ENCODE measurements around the gene PAPOLB. TPM values are rescaled to one million over a fixed set of nuclear protein-coding genes. Genes with fewer than 3 reads are reported as not detected.

PAPOLB gene
- total RNA-seq, 1 experiment from 2014 or later, result 0.07 TPM

DNA sequence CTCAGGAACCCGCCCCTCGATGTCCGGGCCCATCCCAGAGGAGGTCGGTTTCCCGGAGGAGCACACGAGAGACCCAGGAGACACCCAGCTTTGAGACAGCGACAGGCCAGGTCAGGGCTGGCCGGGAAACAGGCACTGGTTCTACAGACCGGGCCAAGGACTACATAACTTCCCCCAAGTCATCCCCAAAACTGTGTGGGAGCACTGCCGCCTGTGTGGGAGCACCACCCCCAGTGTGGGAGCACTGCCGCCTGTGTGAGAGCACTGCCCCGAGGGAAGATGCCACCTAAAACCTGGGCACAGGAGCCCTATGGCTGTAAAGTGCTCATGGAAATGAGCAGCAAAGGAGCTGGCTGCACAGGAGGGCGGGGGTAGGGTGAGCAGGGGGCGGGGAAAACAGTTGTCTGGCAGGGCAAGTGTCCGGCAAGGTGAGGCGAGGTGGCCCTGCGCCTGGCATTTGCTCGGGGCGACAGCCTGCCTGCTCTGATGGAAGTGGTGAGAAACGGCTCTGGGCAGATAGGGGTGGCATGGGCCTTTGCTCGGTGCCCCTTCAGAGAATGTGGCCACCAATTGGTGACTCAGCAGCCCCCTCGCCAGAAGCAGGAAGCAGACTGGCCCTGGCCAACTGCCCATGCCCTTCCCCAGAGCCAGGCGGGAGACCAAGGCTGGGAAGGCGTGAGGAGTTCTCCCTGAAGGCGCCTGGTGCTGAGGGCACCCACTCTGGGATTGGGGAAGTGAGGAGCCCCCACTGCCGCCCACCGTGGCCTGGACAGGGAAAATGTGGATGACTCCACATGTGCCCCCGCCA, 26.2 kb downstream of the PAPOLB start:
- DNase-seq, result no peak
- intact Hi-C loops (cut with micrococcal nuclease; ENCODE audit: unreplicated experiment), result no loop called here
- Mint-ChIP-seq H3K4me1 (ENCODE audit: low read depth, unreplicated experiment) (no peaks in the 10 kb centered on the region), H3K4me3 (ENCODE audit: low read depth, unreplicated experiment) (no peak overlapping the region), H3K27ac (ENCODE audit: unreplicated experiment) (no peak overlapping the region), H3K36me3 (ENCODE audit: insufficient read depth, unreplicated experiment) (no peaks in the 10 kb centered on the region), H3K27me3 (ENCODE audit: unreplicated experiment) (peaks cover 27% of the 10 kb centered on the region), H3K9me3 (ENCODE audit: low read depth, unreplicated experiment) (no peaks in the 10 kb centered on the region)
- no TSS peak for BruUV-seq (replicated peaks)
- CTCF ChIA-PET, result no interaction called here
- TF ChIP-seq, protein P1, sequence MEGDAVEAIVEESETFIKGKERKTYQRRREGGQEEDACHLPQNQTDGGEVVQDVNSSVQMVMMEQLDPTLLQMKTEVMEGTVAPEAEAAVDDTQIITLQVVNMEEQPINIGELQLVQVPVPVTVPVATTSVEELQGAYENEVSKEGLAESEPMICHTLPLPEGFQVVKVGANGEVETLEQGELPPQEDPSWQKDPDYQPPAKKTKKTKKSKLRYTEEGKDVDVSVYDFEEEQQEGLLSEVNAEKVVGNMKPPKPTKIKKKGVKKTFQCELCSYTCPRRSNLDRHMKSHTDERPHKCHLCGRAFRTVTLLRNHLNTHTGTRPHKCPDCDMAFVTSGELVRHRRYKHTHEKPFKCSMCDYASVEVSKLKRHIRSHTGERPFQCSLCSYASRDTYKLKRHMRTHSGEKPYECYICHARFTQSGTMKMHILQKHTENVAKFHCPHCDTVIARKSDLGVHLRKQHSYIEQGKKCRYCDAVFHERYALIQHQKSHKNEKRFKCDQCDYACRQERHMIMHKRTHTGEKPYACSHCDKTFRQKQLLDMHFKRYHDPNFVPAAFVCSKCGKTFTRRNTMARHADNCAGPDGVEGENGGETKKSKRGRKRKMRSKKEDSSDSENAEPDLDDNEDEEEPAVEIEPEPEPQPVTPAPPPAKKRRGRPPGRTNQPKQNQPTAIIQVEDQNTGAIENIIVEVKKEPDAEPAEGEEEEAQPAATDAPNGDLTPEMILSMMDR (IDR thresholded peaks at IDR 0.05; ENCODE audit: unreplicated experiment), result no peak

DNA sequence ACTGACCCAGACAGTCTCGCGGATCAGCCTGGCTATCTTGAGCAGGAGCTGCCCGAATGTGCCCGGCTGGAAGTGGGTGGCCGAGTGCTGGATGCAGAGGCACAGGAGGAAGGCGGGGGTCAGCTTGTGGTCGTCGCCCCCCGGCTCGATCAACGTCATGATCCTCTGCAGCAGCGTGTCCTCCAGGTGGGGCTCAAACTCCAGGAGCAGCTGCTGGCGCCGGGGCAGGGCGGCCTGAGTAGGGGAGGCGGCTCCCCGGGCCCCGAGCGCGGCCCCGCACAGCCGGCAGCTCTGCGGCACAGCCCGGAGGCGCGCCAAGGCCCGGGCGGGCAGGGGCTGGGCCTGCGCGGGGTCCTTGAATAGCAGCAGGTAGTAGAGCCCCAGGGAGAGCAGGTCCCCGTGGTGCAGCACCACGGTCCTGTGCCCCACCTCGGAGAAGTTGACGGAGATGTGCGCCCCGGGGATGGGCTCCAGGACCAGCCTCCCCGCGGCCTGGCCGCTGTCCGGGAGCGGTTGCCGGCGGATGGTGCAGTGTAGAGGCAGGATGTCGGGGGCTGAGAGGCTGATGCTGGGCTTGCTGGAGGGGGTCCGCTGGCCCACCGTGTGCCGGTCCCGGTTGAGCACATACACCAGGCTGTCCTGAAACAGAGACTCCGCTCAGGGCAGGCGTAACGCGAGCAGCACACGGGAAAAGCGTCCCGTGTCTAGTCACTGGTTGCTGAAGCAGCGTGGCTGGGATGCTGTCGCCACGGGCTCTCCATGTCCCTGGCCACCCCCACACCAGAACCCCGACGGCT, 27.0 kb downstream of the PAPOLB start:
- CTCF ChIA-PET, result no interaction called here
- intact Hi-C loops (cut with micrococcal nuclease; ENCODE audit: unreplicated experiment), result no loop called here
- TF ChIP-seq, protein P1 (IDR thresholded peaks at IDR 0.05; ENCODE audit: unreplicated experiment), result no peak
- peaks cover 28% of the 10 kb centered on the region for H3K27me3 Mint-ChIP-seq (ENCODE audit: unreplicated experiment)
- DNase-seq, result no peak
- no peaks in the 10 kb centered on the region for H3K4me1 Mint-ChIP-seq (ENCODE audit: low read depth, unreplicated experiment)
- H3K9me3 Mint-ChIP-seq (ENCODE audit: low read depth, unreplicated experiment), result no peaks in the 10 kb centered on the region
- no peak overlapping the region for H3K4me3 Mint-ChIP-seq (ENCODE audit: low read depth, unreplicated experiment)
- H3K36me3 Mint-ChIP-seq (ENCODE audit: insufficient read depth, unreplicated experiment), result no peaks in the 10 kb centered on the region
- no TSS peak for BruUV-seq (replicated peaks)
- no peak overlapping the region for H3K27ac Mint-ChIP-seq (ENCODE audit: unreplicated experiment)

DNA sequence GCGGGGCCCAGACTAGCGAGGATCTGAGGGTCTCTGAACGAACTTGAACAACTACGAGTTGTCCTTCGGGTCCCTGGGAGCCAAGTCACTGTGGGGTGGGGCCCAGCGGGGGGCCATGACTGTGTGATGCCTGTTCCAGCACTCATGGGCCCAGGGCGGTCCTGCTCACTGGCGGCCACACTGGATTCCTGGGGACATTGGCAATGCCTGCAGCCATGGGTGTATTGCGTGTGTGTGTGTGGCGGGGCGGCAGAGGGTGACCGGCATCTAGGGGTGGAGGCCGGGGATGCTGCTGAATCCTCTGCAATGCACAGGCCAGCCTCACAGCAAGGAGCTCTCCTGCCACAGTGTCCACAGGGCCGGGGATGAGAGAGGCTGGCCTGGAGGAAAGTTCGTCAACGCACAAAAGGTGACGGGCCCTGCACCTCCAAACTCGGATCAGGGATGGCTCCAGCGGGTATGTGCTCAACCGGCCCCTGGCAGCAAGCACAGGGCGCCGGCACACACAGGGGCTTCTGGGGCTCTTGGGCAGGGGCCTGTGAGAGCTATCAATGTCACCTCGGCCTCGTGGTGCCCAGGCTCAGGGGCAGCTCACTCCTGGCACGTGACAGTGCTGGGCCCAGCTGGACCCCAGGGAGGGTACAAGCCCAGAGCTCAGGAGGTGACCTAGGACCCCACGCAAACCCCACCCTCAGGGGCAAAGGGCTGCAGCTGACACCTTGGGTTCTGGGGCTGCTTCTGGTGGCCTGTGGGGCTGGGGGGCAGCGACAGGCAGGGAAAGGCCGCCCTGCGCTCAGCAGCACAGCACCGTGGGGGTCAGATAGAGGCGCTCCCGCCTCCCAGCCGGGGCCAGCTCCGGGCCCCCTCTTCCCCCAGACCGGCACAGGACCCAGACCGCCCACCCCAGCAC, 27.9 kb downstream of the PAPOLB start:
- no peak for DNase-seq
- intact Hi-C loops (cut with micrococcal nuclease; ENCODE audit: unreplicated experiment), result no loop called here
- no peaks in the 10 kb centered on the region for H3K36me3 Mint-ChIP-seq (ENCODE audit: insufficient read depth, unreplicated experiment)
- H3K27me3 Mint-ChIP-seq (ENCODE audit: unreplicated experiment), result peaks cover 30% of the 10 kb centered on the region
- H3K27ac Mint-ChIP-seq (ENCODE audit: unreplicated experiment), result no peak overlapping the region
- no peaks in the 10 kb centered on the region for H3K9me3 Mint-ChIP-seq (ENCODE audit: low read depth, unreplicated experiment)
- no TSS peak for BruUV-seq (replicated peaks)
- no peak overlapping the region for H3K4me3 Mint-ChIP-seq (ENCODE audit: low read depth, unreplicated experiment)
- CTCF ChIA-PET, result interaction anchor here (0.8 kb wide), 1 partner anchor 59 kb away, joined by 4 read pairs; no protein-coding TSS in a partner anchor
- TF ChIP-seq, protein P1 (IDR thresholded peaks at IDR 0.05; ENCODE audit: unreplicated experiment), result no peak
- no peaks in the 10 kb centered on the region for H3K4me1 Mint-ChIP-seq (ENCODE audit: low read depth, unreplicated experiment)

- peaks cover 37% of the 10 kb centered on the region for H3K27me3 Mint-ChIP-seq (ENCODE audit: unreplicated experiment)
- H3K4me1 Mint-ChIP-seq (ENCODE audit: low read depth, unreplicated experiment), result no peaks in the 10 kb centered on the region
- CTCF ChIA-PET, result interaction anchor here (0.8 kb wide), 1 partner anchor 58 kb away, joined by 4 read pairs; no protein-coding TSS in a partner anchor
- BruUV-seq (replicated peaks), result no TSS peak
- no peak for DNase-seq
- no peak overlapping the region for H3K4me3 Mint-ChIP-seq (ENCODE audit: low read depth, unreplicated experiment)
- H3K9me3 Mint-ChIP-seq (ENCODE audit: low read depth, unreplicated experiment), result no peaks in the 10 kb centered on the region
- H3K27ac Mint-ChIP-seq (ENCODE audit: unreplicated experiment), result no peak overlapping the region
- H3K36me3 Mint-ChIP-seq (ENCODE audit: insufficient read depth, unreplicated experiment), result no peaks in the 10 kb centered on the region
- TF ChIP-seq, protein P1 (IDR thresholded peaks at IDR 0.05; ENCODE audit: unreplicated experiment), result no peak
- intact Hi-C loops (cut with micrococcal nuclease; ENCODE audit: unreplicated experiment), result no loop called here
Measured at GRCh38 chr7:4833176-4833575, 28.7 kb downstream of the PAPOLB start.

All from Calu3 (cell line).